Cardiac fibroblast (primary cell): Measurements from ENCODE around the gene TUFT1.

ENCODE experiments used
- DNase-seq, 2 donors: peaks; one replicate each; pipeline versions ENCODE4 v3.0.0 to v3.0.0-alpha.2; 2010; ENCODE audit warnings: low read depth in 2 of 2
- H3K4me3 ChIP-seq, 2 donors: replicated peaks in 1 of 2; 1 replicate in 1 of 2; 2 replicates in 1 of 2; pipeline ENCODE4 v1.5.1; 2011; ENCODE audit warnings: low read depth in 2 of 2, low read length in 2 of 2, mild to moderate bottlenecking in 2 of 2, moderate library complexity in 1 of 2
- TF ChIP-seq, protein P1 (sequence below): IDR thresholded peaks from one replicate; pipeline ENCODE4 v1.5.1; 2011; ENCODE audit warnings: low read depth, mild to moderate bottlenecking, low read length, inconsistent platforms

Gene TUFT1

DNA sequence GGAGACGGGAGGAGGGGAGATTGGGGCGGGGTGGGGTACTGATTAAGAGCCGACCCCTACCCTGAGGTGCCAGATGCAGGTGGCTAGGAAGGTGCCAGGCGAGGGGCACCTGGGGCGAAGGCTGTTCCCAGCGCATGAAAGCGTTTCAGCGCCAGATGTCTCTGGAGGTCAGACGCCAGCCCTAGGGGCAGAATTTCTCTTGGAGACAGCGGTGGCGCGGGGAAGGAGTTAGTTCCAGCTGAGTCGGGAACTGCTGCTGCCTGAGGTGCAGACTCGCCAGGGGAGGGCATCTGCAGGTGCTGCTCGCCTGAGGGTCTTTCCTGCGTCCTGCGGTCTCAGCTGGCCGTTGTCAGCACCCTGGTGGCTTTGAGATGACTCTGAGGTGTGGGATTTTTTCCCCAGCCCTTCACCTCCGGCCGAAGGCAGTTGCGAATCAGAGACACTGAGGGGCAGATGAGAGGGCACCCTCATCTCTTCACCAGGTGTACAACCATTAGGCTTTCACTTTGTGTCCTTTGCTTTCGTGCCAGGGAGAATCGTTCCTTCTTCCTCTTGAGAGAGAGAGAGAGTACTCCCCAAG, 28.4 kb upstream of the TUFT1 start:
- TF ChIP-seq, protein P1, sequence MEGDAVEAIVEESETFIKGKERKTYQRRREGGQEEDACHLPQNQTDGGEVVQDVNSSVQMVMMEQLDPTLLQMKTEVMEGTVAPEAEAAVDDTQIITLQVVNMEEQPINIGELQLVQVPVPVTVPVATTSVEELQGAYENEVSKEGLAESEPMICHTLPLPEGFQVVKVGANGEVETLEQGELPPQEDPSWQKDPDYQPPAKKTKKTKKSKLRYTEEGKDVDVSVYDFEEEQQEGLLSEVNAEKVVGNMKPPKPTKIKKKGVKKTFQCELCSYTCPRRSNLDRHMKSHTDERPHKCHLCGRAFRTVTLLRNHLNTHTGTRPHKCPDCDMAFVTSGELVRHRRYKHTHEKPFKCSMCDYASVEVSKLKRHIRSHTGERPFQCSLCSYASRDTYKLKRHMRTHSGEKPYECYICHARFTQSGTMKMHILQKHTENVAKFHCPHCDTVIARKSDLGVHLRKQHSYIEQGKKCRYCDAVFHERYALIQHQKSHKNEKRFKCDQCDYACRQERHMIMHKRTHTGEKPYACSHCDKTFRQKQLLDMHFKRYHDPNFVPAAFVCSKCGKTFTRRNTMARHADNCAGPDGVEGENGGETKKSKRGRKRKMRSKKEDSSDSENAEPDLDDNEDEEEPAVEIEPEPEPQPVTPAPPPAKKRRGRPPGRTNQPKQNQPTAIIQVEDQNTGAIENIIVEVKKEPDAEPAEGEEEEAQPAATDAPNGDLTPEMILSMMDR, result no peak
- no peak for DNase-seq
- peak overlapping the region; percentile 53 to 60 for H3K4me3 ChIP-seq

DNA sequence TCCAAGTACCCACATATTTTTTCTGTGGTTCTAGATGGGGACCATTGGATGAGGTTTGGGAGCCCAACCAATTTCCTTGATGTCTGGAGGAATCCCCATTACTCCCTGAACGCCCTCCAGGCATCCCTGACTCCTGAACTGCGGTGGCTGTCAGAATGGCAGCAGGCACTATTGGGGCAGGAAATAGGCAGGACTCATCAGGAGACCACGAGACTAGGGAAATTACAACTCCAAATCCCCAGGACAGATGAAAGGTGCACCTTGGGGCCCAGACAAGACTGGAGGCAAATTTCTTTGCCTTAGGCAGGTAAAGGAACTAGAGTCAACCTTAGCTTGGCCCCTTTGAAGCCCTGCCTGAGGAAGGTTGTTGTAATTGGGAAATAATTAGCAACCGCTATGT, 27.8 kb upstream of the TUFT1 start:
- no peak overlapping the region for H3K4me3 ChIP-seq
- TF ChIP-seq, protein P1, result no peak

DNA sequence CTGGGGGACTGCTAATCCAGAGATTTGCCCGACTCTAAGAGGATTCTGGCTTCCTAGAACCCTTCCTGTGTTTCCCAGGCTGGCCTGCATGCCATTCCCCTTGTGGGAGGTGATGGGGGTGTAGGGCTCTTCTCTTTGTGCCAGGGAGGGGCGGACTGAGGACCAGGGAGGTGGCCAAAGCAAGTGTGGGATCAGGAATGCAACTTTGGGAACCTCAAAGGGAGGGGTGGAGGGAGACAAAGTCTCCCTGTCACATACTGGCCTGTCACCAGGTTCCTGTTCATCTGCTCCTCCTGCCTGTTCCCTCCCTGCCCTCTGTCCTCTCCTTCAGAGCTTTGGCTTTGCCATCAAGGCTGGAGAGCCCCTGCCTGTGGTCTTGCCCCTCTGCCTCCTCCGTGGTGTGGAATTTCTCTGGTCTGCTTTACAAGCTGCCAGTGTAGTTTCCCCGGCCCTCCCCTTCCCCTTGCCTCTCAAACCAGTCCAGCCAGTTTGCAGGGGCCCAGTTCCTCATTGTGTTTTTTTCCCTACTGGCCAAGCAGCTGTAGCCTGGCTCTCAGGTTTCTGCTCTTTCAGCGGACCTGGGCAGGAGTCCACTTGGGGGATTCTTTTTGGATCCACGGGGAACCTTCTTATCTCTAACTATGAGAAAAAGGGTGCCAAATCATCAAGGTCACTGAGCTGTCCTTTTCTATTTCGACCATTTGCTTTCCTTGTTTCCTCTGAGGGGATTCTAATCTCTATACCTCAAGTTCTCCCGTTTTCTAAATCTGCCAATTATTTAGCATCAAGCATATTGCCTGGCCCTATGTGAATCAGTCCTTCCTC, 27.1 kb upstream of the TUFT1 start:
- TF ChIP-seq, protein P1, result no peak
- no peak overlapping the region for H3K4me3 ChIP-seq
- DNase-seq, result no peak

More for the DNA sequence above, 27.8 kb upstream of the TUFT1 start:
- no peak for DNase-seq

DNA sequence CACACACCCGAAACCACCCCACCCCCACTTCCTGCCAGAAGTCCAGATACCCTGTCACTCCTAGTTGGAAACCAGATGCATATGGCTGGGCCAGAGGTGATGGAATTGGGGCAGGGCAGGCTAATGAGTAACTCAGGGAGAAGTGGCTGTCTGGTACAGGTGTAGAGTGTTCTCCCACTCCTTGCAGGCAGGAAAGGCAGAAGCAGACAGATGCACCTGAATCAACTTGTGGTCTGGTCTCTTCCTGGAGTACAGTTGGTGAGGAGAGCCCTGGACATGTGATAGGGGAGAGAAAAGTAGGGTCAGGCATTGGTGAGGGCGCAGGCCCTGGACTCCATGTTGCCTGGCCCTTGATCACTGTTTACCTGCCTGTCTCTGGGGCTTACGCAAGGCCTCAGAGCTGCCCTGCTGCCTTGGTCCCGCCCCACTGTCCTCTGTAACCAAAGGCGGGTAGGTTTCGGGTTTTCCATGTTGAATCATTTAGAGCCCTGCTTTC, 26.4 kb upstream of the TUFT1 start:
- no peak overlapping the region for H3K4me3 ChIP-seq
- TF ChIP-seq, protein P1, result no peak
- no peak for DNase-seq

DNA sequence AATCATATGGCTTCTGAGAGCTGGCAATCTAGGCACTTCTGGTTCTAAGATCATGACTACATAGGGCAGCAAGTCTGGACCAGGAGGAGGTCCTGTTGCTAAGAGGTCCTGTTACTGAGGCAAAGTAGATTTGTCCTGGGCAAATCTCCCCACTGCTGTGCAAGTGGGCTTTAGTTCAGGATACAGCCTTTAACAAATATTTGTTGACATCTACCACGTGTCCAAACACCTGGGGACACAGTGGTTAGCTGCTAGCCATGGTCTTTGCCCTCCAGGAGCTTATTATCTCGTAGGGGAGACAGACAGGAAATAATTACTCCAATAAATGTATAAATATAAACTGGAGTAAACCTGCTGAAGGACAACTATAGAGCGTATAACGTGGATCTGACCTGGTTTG, 25.7 kb upstream of the TUFT1 start:
- TF ChIP-seq, protein P1, result no peak
- no peak for DNase-seq
- H3K4me3 ChIP-seq, result no peak overlapping the region

DNA sequence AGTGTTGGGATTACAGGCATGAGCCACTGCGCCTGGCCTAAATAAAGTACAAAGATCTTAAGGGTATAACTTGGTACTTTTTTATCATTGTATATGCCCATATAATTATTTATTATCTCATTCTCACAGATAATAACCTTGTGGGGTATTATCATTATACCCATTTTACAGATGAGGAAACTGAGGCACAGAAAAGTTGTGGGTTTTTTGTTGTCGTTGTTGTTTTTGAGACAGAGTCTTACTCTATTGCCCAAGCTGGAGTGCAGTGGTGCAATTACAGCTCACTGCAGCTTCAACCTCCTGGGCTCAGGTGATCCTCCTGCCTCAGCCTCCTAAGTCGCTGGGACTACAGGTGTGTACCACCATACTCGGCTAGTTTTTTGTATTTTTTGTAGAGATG, 24.8 kb upstream of the TUFT1 start:
- DNase-seq, result no peak
- H3K4me3 ChIP-seq, result no peak overlapping the region
- TF ChIP-seq, protein P1, result no peak
